PC-3 (cell line): Measurements from ENCODE around the gene HDAC4.

Experiments
- CTCF ChIP-seq: fragments of 300-600 bp; sonication (generic); conservative IDR thresholded peaks from 2 replicates; pipeline ENCODE4 v1.5.1; 2017; ENCODE audit warnings: antibody characterized with exemption, low read depth, mild to moderate bottlenecking, low read length
- EZH2 ChIP-seq: fragments of 300-600 bp; sonication (generic); IDR thresholded peaks from one replicate; pipeline ENCODE4 v1.6.1; 2017; ENCODE audit warnings: antibody characterized with exemption, mild to moderate bottlenecking, low read length; ENCODE audit not compliant: unreplicated experiment
- EZH2phosphoT487 ChIP-seq: fragments of 300-600 bp; sonication (generic); IDR thresholded peaks from 2 replicates; pipeline ENCODE4 v1.6.1; 2018; ENCODE audit warnings: mild to moderate bottlenecking, antibody characterized with exemption, low read length, borderline replicate concordance

DNA sequence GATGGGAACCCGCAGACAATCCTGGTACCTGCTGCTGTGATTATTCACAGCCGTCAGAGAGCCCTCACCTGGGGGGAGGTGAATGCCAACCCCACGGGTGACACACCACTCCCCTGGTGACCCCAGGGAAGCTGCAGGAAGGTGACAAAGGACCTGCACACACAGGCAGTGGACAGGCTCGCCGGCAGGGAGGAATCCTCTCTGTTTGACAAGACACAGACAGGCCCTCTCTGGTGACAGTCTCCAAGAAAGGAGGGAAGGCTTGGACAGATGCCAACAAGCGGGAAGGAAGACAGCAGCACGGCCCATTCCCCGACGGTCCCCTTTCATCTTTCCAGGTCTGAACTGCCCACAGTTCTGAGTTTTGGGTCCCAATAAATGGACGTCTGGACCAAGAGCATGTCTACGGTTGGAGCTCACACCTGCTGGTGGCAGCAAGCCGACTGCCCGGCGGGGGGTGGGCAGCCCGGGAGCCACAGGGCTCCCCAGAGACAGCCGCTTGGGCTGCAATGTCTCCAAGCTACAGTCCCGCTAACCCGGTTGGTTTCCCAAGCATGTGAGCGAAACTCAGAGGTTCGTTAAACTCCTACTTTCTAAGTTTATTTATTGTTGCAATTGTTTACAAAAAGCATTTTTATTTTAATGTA lies 31.8 kb downstream of the HDAC4 start:
- TF ChIP-seq CTCF: no peak
- TF ChIP-seq EZH2: no peak
- TF ChIP-seq EZH2phosphoT487: no peak
